HepG2 (cell line): Measurements from ENCODE around the gene CD99L2. TPM values are rescaled to one million over a fixed set of nuclear protein-coding genes. Genes with fewer than 3 reads are reported as not detected.
A peak's percentile ranks its signal among the peaks of the same experiment; 100 is the strongest.

ENCODE experiments used
- ATRX ChIP-seq: sonication (generic); formaldehyde crosslinking; IDR thresholded peaks from 2 replicates; pipeline ENCODE4 v1.4.0; 2020; ENCODE audit warnings: missing genetic modification reagents, borderline replicate concordance
- CREB3 ChIP-seq: sonication (generic); formaldehyde crosslinking; IDR thresholded peaks from 2 replicates; pipeline ENCODE4 v1.5.0; 2020; ENCODE audit warnings: missing genetic modification reagents
- DNMT3B ChIP-seq: conservative IDR thresholded peaks from 2 replicates; pipeline ENCODE4 v1.6.1; 2016; ENCODE audit warnings: missing biosample characterization, control low read depth
- FOXA3 ChIP-seq: IDR thresholded peaks from 2 replicates; pipeline ENCODE4 v1.6.1; 2016; ENCODE audit warnings: missing genetic modification reagents, missing compliant biosample characterization
- KDM6A ChIP-seq: IDR thresholded peaks from 2 replicates; pipeline ENCODE4 v1.6.1; 2016; ENCODE audit warnings: low read depth
- MAFK ChIP-seq, 2 experiments: IDR thresholded peaks in 1 of 2; conservative IDR thresholded peaks in 1 of 2; 2 replicates each; pipeline ENCODE4 v1.6.1; 2011; ENCODE audit warnings: improper control_type of control experiment in 2 of 2, low read length in 2 of 2
- MZF1 ChIP-seq: sonication (generic); formaldehyde crosslinking; IDR thresholded peaks from 2 replicates; pipeline ENCODE4 v1.8.1; 2023; ENCODE audit warnings: mild to moderate bottlenecking, missing genetic modification reagents, borderline replicate concordance
- SMAD1 ChIP-seq: sonication (generic); formaldehyde crosslinking; IDR thresholded peaks from 2 replicates; pipeline ENCODE4 v1.4.0; 2020; ENCODE audit warnings: missing genetic modification reagents, low read depth, mild to moderate bottlenecking, borderline replicate concordance
- SRSF4 ChIP-seq: fragments of 200-400 bp; formaldehyde crosslinking; IDR thresholded peaks from one replicate; pipeline ENCODE4 v1.6.1; 2018; ENCODE audit warnings: mild to moderate bottlenecking, low read depth, low read length, moderate library complexity; ENCODE audit not compliant: poor library complexity, severe bottlenecking
- TBX2 ChIP-seq: sonication (generic); formaldehyde crosslinking; IDR thresholded peaks from 2 replicates; pipeline ENCODE4 v1.5.0; 2020; ENCODE audit warnings: missing genetic modification reagents, mild to moderate bottlenecking, borderline replicate concordance
- TCF12 ChIP-seq, 2 experiments: fragments of 450-650 bp in 1 of 2; sonication (generic) in 1 of 2; formaldehyde crosslinking in 1 of 2; IDR thresholded peaks; 2 replicates each; pipeline versions ENCODE4 v1.6.1 to v1.8.0; 2017 to 2022; ENCODE audit warnings: antibody characterized with exemption in 1 of 2, mild to moderate bottlenecking in 1 of 2, missing genetic modification reagents in 1 of 2, moderate library complexity in 1 of 2
- THYN1 ChIP-seq: sonication (generic); formaldehyde crosslinking; IDR thresholded peaks from 2 replicates; pipeline ENCODE4 v1.8.1; 2023; ENCODE audit warnings: low read depth, mild to moderate bottlenecking, moderate library complexity, missing genetic modification reagents, borderline replicate concordance
- WIZ ChIP-seq: sonication (generic); formaldehyde crosslinking; IDR thresholded peaks from 2 replicates; pipeline ENCODE4 v1.5.1; 2020; ENCODE audit warnings: mild to moderate bottlenecking, missing genetic modification reagents
- ZFP82 ChIP-seq: sonication (generic); formaldehyde crosslinking; IDR thresholded peaks from 2 replicates; pipeline ENCODE4 v1.5.1; 2020; ENCODE audit warnings: mild to moderate bottlenecking, missing genetic modification reagents, borderline replicate concordance
- ZNF644 ChIP-seq: IDR thresholded peaks from 2 replicates; pipeline ENCODE4 v1.6.1; 2016; ENCODE audit warnings: low read depth
- ZSCAN12 ChIP-seq: sonication (generic); formaldehyde crosslinking; IDR thresholded peaks from 2 replicates; pipeline ENCODE4 v1.9.0; 2021; ENCODE audit warnings: mild to moderate bottlenecking, missing genetic modification reagents
- polyA plus RNA-seq, 8 experiments: library from polyadenylated mRNA; depleted of rRNA in 3 of 8; stranded (reverse) in 7 of 8; unstranded in 1 of 8; fragments of >200 nt; fragmentation: Illumina TruSeq in 4 of 8; extraction: Trizol in 4 of 8; gene quantifications; 2 replicates each; pipeline versions ENCODE4 v1.2.1 to v1.2.3, GENCODE V29; 2011 to 2016; ENCODE audit warnings: low read depth in 4 of 8, missing spikeins in 1 of 8, mixed read lengths in 1 of 8; ENCODE audit not compliant: insufficient read depth in 1 of 8
- total RNA-seq, 5 experiments: library from RNA; depleted of rRNA; stranded (reverse); fragments of >200 nt; fragmentation: Illumina TruSeq; extraction: Trizol; gene quantifications; 2 replicates each; pipeline ENCODE4 v1.2.3, GENCODE V29; 2016; ENCODE audit warnings: low read depth in 1 of 5
- TF ChIP-seq, protein P1 (sequence below): sonication (generic); formaldehyde crosslinking; IDR thresholded peaks from 2 replicates; pipeline ENCODE4 v1.5.0; 2020; ENCODE audit warnings: mild to moderate bottlenecking, low read depth, missing genetic modification reagents, borderline replicate concordance
- TF ChIP-seq, protein P2 (sequence below): sonication (generic); formaldehyde crosslinking; conservative IDR thresholded peaks from 2 replicates; pipeline ENCODE4 v1.8.0; 2022; ENCODE audit warnings: mild to moderate bottlenecking, moderate library complexity, missing genetic modification reagents
- TF ChIP-seq, protein P3 (sequence below): IDR thresholded peaks from 2 replicates; pipeline ENCODE4 v1.4.0; 2020; ENCODE audit warnings: mild to moderate bottlenecking, missing genetic modification reagents
- TF ChIP-seq, protein P4 (sequence below): sonication (generic); formaldehyde crosslinking; conservative IDR thresholded peaks from 2 replicates; pipeline ENCODE4 v1.4.0; 2020; ENCODE audit warnings: missing genetic modification reagents

The CD99L2 gene
- total and polyA plus RNA-seq, 2 of the 13 experiments (the other 11 are each of a cell fraction or from before 2014, with no cell fraction given): 6.9 to 7.6 TPM

DNA sequence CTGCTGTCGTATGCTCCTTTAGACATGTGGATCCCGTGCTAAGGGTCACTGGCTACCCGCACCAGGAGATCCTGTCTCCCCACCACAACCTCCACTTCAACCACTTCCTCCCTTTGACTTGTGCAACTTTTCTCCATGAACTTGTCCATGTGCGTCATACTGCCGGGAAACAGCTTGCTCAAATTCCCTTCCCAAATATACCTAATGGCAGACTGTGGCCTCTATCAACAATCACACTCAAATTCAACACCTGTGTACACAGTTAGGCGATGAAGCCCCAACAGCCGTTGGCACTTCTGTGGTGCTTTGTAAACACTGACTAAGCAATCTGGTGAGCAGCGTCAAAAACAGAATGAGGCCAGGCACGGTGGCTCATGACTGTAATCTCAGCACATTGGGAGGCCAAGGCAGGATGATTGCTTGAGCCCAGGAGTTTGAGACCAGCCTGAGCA is 49.5 kb downstream of the CD99L2 start (continued):
- TF ChIP-seq SRSF4 (no peak), DNMT3B (0 out of 2 replicates have a peak, but pooled peaks have one; percentile 42), KDM6A (CRISPR knock-in tag) (no peak), TCF12 (IDR thresholded peaks at IDR 0.05) (no peak), TCF12 (CRISPR knock-in tag; IDR thresholded peaks at IDR 0.05) (no peak), TBX2 (CRISPR knock-in tag) (peak; percentile 97), ATRX (CRISPR knock-in tag) (no peak), SMAD1 (CRISPR knock-in tag) (no peak), ZSCAN12 (no peak), ZFP82 (CRISPR knock-in tag) (no peak), CREB3 (no peak), ZNF644 (CRISPR knock-in tag) (0 out of 2 replicates have a peak, but pooled peaks have one; percentile 28), THYN1 (no peak), MZF1 (no peak), WIZ (CRISPR knock-in tag) (no peak), MAFK (conservative IDR thresholded peaks at IDR 0.05 in 1 of 2, IDR thresholded peaks at IDR 0.05 in 1 of 2; ENCODE audit: low read length in 2 of 2) (peak; percentile 37 to 42; a peak in 2 of 4 replicates), FOXA3 (CRISPR knock-in tag) (peak; percentile 96)
- TF ChIP-seq, protein P1, sequence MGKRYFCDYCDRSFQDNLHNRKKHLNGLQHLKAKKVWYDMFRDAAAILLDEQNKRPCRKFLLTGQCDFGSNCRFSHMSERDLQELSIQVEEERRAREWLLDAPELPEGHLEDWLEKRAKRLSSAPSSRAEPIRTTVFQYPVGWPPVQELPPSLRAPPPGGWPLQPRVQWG (CRISPR knock-in tag): no peak
- TF ChIP-seq, protein P2, sequence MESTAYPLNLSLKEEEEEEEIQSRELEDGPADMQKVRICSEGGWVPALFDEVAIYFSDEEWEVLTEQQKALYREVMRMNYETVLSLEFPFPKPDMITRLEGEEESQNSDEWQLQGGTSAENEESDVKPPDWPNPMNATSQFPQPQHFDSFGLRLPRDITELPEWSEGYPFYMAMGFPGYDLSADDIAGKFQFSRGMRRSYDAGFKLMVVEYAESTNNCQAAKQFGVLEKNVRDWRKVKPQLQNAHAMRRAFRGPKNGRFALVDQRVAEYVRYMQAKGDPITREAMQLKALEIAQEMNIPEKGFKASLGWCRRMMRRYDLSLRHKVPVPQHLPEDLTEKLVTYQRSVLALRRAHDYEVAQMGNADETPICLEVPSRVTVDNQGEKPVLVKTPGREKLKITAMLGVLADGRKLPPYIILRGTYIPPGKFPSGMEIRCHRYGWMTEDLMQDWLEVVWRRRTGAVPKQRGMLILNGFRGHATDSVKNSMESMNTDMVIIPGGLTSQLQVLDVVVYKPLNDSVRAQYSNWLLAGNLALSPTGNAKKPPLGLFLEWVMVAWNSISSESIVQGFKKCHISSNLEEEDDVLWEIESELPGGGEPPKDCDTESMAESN (CRISPR knock-in tag): no peak
- TF ChIP-seq, protein P3, sequence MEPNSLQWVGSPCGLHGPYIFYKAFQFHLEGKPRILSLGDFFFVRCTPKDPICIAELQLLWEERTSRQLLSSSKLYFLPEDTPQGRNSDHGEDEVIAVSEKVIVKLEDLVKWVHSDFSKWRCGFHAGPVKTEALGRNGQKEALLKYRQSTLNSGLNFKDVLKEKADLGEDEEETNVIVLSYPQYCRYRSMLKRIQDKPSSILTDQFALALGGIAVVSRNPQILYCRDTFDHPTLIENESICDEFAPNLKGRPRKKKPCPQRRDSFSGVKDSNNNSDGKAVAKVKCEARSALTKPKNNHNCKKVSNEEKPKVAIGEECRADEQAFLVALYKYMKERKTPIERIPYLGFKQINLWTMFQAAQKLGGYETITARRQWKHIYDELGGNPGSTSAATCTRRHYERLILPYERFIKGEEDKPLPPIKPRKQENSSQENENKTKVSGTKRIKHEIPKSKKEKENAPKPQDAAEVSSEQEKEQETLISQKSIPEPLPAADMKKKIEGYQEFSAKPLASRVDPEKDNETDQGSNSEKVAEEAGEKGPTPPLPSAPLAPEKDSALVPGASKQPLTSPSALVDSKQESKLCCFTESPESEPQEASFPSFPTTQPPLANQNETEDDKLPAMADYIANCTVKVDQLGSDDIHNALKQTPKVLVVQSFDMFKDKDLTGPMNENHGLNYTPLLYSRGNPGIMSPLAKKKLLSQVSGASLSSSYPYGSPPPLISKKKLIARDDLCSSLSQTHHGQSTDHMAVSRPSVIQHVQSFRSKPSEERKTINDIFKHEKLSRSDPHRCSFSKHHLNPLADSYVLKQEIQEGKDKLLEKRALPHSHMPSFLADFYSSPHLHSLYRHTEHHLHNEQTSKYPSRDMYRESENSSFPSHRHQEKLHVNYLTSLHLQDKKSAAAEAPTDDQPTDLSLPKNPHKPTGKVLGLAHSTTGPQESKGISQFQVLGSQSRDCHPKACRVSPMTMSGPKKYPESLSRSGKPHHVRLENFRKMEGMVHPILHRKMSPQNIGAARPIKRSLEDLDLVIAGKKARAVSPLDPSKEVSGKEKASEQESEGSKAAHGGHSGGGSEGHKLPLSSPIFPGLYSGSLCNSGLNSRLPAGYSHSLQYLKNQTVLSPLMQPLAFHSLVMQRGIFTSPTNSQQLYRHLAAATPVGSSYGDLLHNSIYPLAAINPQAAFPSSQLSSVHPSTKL (CRISPR knock-in tag): peak; percentile 79; the same call in 1 of the 2 replicates
- TF ChIP-seq, protein P4, sequence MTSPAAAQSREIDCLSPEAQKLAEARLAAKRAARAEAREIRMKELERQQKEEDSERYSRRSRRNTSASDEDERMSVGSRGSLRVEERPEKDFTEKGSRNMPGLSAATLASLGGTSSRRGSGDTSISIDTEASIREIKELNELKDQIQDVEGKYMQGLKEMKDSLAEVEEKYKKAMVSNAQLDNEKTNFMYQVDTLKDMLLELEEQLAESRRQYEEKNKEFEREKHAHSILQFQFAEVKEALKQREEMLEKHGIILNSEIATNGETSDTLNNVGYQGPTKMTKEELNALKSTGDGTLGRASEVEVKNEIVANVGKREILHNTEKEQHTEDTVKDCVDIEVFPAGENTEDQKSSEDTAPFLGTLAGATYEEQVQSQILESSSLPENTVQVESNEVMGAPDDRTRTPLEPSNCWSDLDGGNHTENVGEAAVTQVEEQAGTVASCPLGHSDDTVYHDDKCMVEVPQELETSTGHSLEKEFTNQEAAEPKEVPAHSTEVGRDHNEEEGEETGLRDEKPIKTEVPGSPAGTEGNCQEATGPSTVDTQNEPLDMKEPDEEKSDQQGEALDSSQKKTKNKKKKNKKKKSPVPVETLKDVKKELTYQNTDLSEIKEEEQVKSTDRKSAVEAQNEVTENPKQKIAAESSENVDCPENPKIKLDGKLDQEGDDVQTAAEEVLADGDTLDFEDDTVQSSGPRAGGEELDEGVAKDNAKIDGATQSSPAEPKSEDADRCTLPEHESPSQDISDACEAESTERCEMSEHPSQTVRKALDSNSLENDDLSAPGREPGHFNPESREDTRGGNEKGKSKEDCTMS: no peak
